ENCODE data around the gene SPOP. TPM values are rescaled to one million over a fixed set of nuclear protein-coding genes. Genes with fewer than 3 reads are reported as not detected.

SPOP gene
- polyA plus RNA-seq, 3 donors, result 23.1 to 36.8 (median 23.4) TPM

GRCh38 chr17:49580981-49581647, 96.8 kb downstream of the SPOP start:
- 80 to 87% (median 85%) methylated on average over 12 of the region's 12 CpGs for WGBS, 3 donors
- H3K27ac ChIP-seq (ENCODE audit: low read depth, low read length), result no peak overlapping the region

- WGBS, 3 donors, result 76 to 84% (median 80%) methylated on average over 20 to 21 of the region's 21 CpGs
- no peak overlapping the region for H3K27ac ChIP-seq (ENCODE audit: low read depth, low read length)
These were observed 97.7 kb downstream of the SPOP start for GRCh38 chr17:49580055-49580721.

- H3K27ac ChIP-seq (ENCODE audit: low read depth, low read length), result no peak overlapping the region
- WGBS, 3 donors, result 86 to 92% (median 89%) methylated on average over 5 of the region's 5 CpGs
These were observed 98.4 kb downstream of the SPOP start for GRCh38 chr17:49579522-49579921.

- WGBS, 3 donors, result 76 to 93% (median 89%) methylated on average over 17 of the region's 17 CpGs
- H3K27ac ChIP-seq (ENCODE audit: low read depth, low read length), result no peak overlapping the region
These were observed 98.9 kb downstream of the SPOP start for GRCh38 chr17:49578952-49579500.

GRCh38 chr17:49578414-49578813, 99.5 kb downstream of the SPOP start:
- 81 to 95% (median 94%) methylated on average over 11 to 13 of the region's 13 CpGs for WGBS, 3 donors
- H3K27ac ChIP-seq (ENCODE audit: low read depth, low read length), result no peak overlapping the region

GRCh38 chr17:49577963-49578362, 99.9 kb downstream of the SPOP start:
- no peak overlapping the region for H3K27ac ChIP-seq (ENCODE audit: low read depth, low read length)

GRCh38 chr17:49577650-49577934, 100.3 kb downstream of the SPOP start:
- WGBS, 3 donors, result 49 to 59% (median 49%) methylated on average over 3 of the region's 3 CpGs
- H3K27ac ChIP-seq (ENCODE audit: low read depth, low read length), result no peak overlapping the region

More at GRCh38 chr17:49577963-49578362, 99.9 kb downstream of the SPOP start:
- WGBS, 3 donors, result 56 to 69% (median 68%) methylated on average over 4 of the region's 4 CpGs

GRCh38 chr17:49576917-49577649, 100.8 kb downstream of the SPOP start:
- 25 to 30% (median 30%) methylated on average over 17 to 22 of the region's 22 CpGs for WGBS, 3 donors

GRCh38 chr17:49576088-49576916, 101.6 kb downstream of the SPOP start:
- 0 to 1% (median 1%) methylated on average over 41 to 68 of the region's 68 CpGs for WGBS, 3 donors
- H3K27ac ChIP-seq (ENCODE audit: low read depth, low read length), result no peak overlapping the region

More at GRCh38 chr17:49576917-49577649, 100.8 kb downstream of the SPOP start:
- H3K27ac ChIP-seq (ENCODE audit: low read depth, low read length), result no peak overlapping the region

- no peak within 1 kb of the TSS for H3K27ac ChIP-seq (ENCODE audit: low read depth, low read length)
- 1% methylated on average over 34 to 55 of the region's 55 CpGs for WGBS, 3 donors
These were observed 102.2 kb downstream of the SPOP start, which contains the start of gene NXPH3 for GRCh38 chr17:49575679-49576087. Gene NXPH3, plus strand, starts transcription at chr17:49575871. Its CDS starts 349 bp downstream, at chr17:49576220.

GRCh38 chr17:49574945-49575678, 102.8 kb downstream of the SPOP start:
- WGBS, 3 donors, result 11 to 14% (median 13%) methylated on average over 27 to 29 of the region's 29 CpGs
- H3K27ac ChIP-seq (ENCODE audit: low read depth, low read length), result no peak overlapping the region

- no peak overlapping the region for H3K27ac ChIP-seq (ENCODE audit: low read depth, low read length)
- WGBS, 3 donors, result 53 to 66% (median 64%) methylated on average over 11 to 13 of the region's 13 CpGs
These were observed 103.5 kb downstream of the SPOP start for GRCh38 chr17:49574323-49574781.

- WGBS, 3 donors, result 40 to 59% (median 54%) methylated on average over 15 of the region's 15 CpGs
- H3K27ac ChIP-seq (ENCODE audit: low read depth, low read length), result no peak overlapping the region
These were observed 104.2 kb downstream of the SPOP start for GRCh38 chr17:49573510-49574322.

GRCh38 chr17:49572806-49573420, 105.0 kb downstream of the SPOP start:
- H3K27ac ChIP-seq (ENCODE audit: low read depth, low read length), result no peak overlapping the region
- WGBS, 3 donors, result 69 to 92% (median 86%) methylated on average over 6 of the region's 6 CpGs

- no peak overlapping the region for H3K27ac ChIP-seq (ENCODE audit: low read depth, low read length)
These were observed 105.7 kb downstream of the SPOP start for GRCh38 chr17:49572226-49572625.

GRCh38 chr17:49571764-49572163, 106.1 kb downstream of the SPOP start:
- no peak overlapping the region for H3K27ac ChIP-seq (ENCODE audit: low read depth, low read length)
- WGBS, 3 donors, result 43 to 60% (median 59%) methylated on average over 4 of the region's 4 CpGs

More at GRCh38 chr17:49572226-49572625, 105.7 kb downstream of the SPOP start:
- 60 to 71% (median 70%) methylated on average over 3 of the region's 3 CpGs for WGBS, 3 donors
